HL-60 (cell line): Measurements from ENCODE around the gene BRINP3.

ENCODE experiments used
- CTCF ChIP-seq: IDR thresholded peaks from one replicate; pipeline ENCODE4 v1.5.1; 2011; ENCODE audit warnings: low read length, control low read depth, inconsistent platforms; ENCODE audit not compliant: insufficient read depth
- POLR2AphosphoS5 ChIP-seq: IDR thresholded peaks from 2 replicates; pipeline ENCODE4 v1.6.1; 2012; ENCODE audit warnings: low read depth

- TF ChIP-seq CTCF = no peak
- TF ChIP-seq POLR2AphosphoS5 = no peak
Measured at GRCh38 chr1:190176776-190177175, 300.9 kb downstream of the BRINP3 start.
